ENCODE measurements around the gene PLA2G6. TPM values are rescaled to one million over a fixed set of nuclear protein-coding genes. Genes with fewer than 3 reads are reported as not detected.

The PLA2G6 gene
- total RNA-seq, 2 donors from 2014 or later, result 41.5 to 68.0 TPM

DNA sequence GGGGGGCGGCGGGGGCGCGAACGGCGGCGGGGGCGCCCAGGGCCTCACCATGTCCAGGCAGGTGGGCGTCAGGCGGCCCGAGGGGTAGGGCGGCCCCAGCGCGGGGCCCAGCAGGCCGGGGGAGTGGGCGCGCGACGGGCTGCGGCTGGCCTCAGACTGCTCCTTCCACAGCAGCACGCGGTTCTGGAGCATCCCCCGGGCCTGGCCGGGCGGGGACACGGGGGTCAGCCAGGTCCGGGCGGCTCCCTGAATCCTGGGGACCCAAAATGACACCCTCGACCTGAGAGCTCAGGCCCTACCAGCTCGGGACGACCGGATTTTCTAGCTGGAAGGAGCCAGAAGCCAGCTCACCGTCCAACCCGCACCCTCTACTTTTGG lies 92.2 kb downstream of the PLA2G6 start:
- no peaks in the 10 kb centered on the region for H3K9me3 ChIP-seq
- intact Hi-C loops (cut with DNase I), result no loop called here

GRCh38 chr22:38088629-38089473 lies 92.8 kb downstream of the PLA2G6 start:
- no peak for TF ChIP-seq CTCF (IDR thresholded peaks at IDR 0.05)
- TF ChIP-seq POLR2A (IDR thresholded peaks at IDR 0.05), result no peak
- Histone ChIP-seq H3K36me3 (replicated peaks in 1 of 2; ENCODE audit: insufficient read depth in 1 of 2, low read depth in 2 of 2) (no peaks in the 10 kb centered on the region), H3K9me3 (no peaks in the 10 kb centered on the region), H3K27ac (no peak overlapping the region), H3K4me3 (no peak overlapping the region), H3K27me3 (no peaks in the 10 kb centered on the region), H3K4me1 (no peaks in the 10 kb centered on the region)
- 61 to 84% methylated on average over 22 to 54 of the region's 85 CpGs for WGBS, 2 donors
- ATAC-seq (no peak), DNase-seq (no peak)
- intact Hi-C loops (cut with DNase I), result no loop called here

More for the DNA sequence above, 92.2 kb downstream of the PLA2G6 start:
- TF ChIP-seq POLR2A (IDR thresholded peaks at IDR 0.05), result no peak
- no peak for TF ChIP-seq CTCF (IDR thresholded peaks at IDR 0.05)
- no peaks in the 10 kb centered on the region for H3K36me3 ChIP-seq (replicated peaks in 1 of 2; ENCODE audit: insufficient read depth in 1 of 2, low read depth in 2 of 2)
- no peaks in the 10 kb centered on the region for H3K4me1 ChIP-seq
- no peaks in the 10 kb centered on the region for H3K27me3 ChIP-seq
- H3K4me3 ChIP-seq, result no peak overlapping the region
- 56 to 83% methylated on average over 3 to 13 of the region's 34 CpGs for WGBS, 2 donors
- H3K27ac ChIP-seq, result no peak overlapping the region
- DNase-seq (no peak), ATAC-seq (no peak)

DNA sequence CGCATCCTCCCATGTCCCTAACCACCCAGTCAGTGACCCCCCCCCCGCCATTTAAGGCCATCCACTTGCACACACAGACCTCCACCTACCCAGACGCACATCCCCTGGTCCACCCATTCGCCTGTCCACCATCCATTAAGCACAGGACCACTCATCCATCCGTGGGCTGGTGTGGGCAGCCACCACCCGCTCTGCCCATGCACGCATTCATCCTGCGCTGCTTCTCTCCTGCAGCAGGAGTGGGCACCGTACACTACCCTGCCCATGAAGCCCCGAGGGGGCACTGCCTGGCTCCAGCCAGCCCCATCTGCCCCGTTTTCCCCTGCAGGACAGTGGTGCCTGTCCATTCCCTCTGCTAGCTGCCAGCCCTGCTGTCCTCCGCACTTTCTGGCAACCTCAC lies 93.8 kb downstream of the PLA2G6 start:
- no peak for DNase-seq
- Histone ChIP-seq H3K36me3 (replicated peaks in 1 of 2; ENCODE audit: insufficient read depth in 1 of 2, low read depth in 2 of 2) (no peaks in the 10 kb centered on the region), H3K4me1 (no peaks in the 10 kb centered on the region), H3K27me3 (no peaks in the 10 kb centered on the region), H3K27ac (no peak overlapping the region), H3K4me3 (no peak overlapping the region), H3K9me3 (no peaks in the 10 kb centered on the region)
- TF ChIP-seq POLR2A (IDR thresholded peaks at IDR 0.05) (no peak), CTCF (IDR thresholded peaks at IDR 0.05) (no peak)
- ATAC-seq, result no peak
- WGBS, 2 donors, result 92 to 96% methylated on average over 12 of the region's 12 CpGs
- intact Hi-C loops (cut with DNase I), result no loop called here

GRCh38 chr22:38086942-38087341 lies 94.7 kb downstream of the PLA2G6 start:
- H3K36me3 ChIP-seq (replicated peaks in 1 of 2; ENCODE audit: insufficient read depth in 1 of 2, low read depth in 2 of 2), result no peaks in the 10 kb centered on the region
- TF ChIP-seq CTCF (IDR thresholded peaks at IDR 0.05) (no peak), POLR2A (IDR thresholded peaks at IDR 0.05) (no peak)
- H3K4me3 ChIP-seq, result no peak overlapping the region
- 87 to 90% methylated on average over 13 of the region's 13 CpGs for WGBS, 2 donors
- intact Hi-C loops (cut with DNase I), result no loop called here
- no peak for ATAC-seq
- no peaks in the 10 kb centered on the region for H3K9me3 ChIP-seq
- H3K4me1 ChIP-seq, result peaks cover 8% of the 10 kb centered on the region
- no peak overlapping the region for H3K27ac ChIP-seq
- DNase-seq, result no peak
- H3K27me3 ChIP-seq, result peaks cover 0 to 8% of the 10 kb centered on the region in 2 donors
